ENCODE results near the gene LRTM1. TPM values are rescaled to one million over a fixed set of nuclear protein-coding genes. Genes with fewer than 3 reads are reported as not detected.

LRTM1 gene
- total RNA-seq, 1 experiment from 2014 or later, result not detected

GRCh38 chr3:54962200-54962599 is 34.3 kb upstream of the LRTM1 start:
- CTCF ChIA-PET, result no interaction called here
- POLR2A ChIA-PET, result no interaction called here

More at GRCh38 chr3:54962200-54962599, 34.3 kb upstream of the LRTM1 start:
- Histone ChIP-seq H3K9me3 (ENCODE audit: control insufficient read depth in 1 of 2, insufficient read depth in 1 of 2, low read depth in 1 of 2, low read length in 2 of 2) (peaks cover 0 to 3% of the 10 kb centered on the region in 2 experiments; a peak in 2 of 4 replicates), H3K9me2 (ENCODE audit: insufficient read depth) (no peaks in the 10 kb centered on the region), H3K9ac (ENCODE audit: low read length) (no peak overlapping the region), H3K4me3 (replicated peaks in 1 of 2; ENCODE audit: low read depth in 1 of 2, low read length in 2 of 2) (no peak overlapping the region), H4K20me1 (ENCODE audit: insufficient read depth) (no peaks in the 10 kb centered on the region), H2AFZ (ENCODE audit: low read depth, low read length, poor library complexity, severe bottlenecking) (no peak overlapping the region), H3K4me2 (ENCODE audit: low read length) (no peak overlapping the region), H3K36me3 (ENCODE audit: control insufficient read depth in 1 of 2, insufficient read depth in 2 of 2, low read length in 2 of 2) (no peaks in the 10 kb centered on the region), H3K27me3 (ENCODE audit: insufficient read depth, low read length) (no peaks in the 10 kb centered on the region), H3K4me1 (ENCODE audit: control insufficient read depth in 1 of 2, insufficient read depth in 2 of 2, low read length in 2 of 2) (no peaks in the 10 kb centered on the region), H3K27ac (ENCODE audit: low read depth, low read length) (no peak overlapping the region), H3K79me2 (ENCODE audit: insufficient read depth, low read length) (no peaks in the 10 kb centered on the region)
- TF ChIP-seq YY1 (IDR thresholded peaks at IDR 0.05; ENCODE audit: extremely low read depth, insufficient replicate concordance, low read depth, low read length) (no peak), ZFX (IDR thresholded peaks at IDR 0.05) (no peak), CTCF (IDR thresholded peaks at IDR 0.05 in 2 of 3, conservative IDR thresholded peaks at IDR 0.05 in 1 of 3; ENCODE audit: borderline replicate concordance in 1 of 3, insufficient read depth in 1 of 3, low read depth in 2 of 3, low read length in 2 of 3) (no peak), ATF3 (IDR thresholded peaks at IDR 0.05) (no peak), SRF (IDR thresholded peaks at IDR 0.05; ENCODE audit: low read depth) (no peak), EGR1 (IDR thresholded peaks at IDR 0.05; ENCODE audit: low read depth) (no peak), SP1 (IDR thresholded peaks at IDR 0.05; ENCODE audit: low read depth) (no peak), ELF1 (IDR thresholded peaks at IDR 0.05; ENCODE audit: borderline replicate concordance, low read depth) (no peak), POLR2AphosphoS5 (IDR thresholded peaks at IDR 0.05; ENCODE audit: low read depth, low read length) (no peak)
- BruUV-seq (replicated peaks), result no TSS peak
- ATAC-seq (no peak), DNase-seq (ENCODE audit: low read depth, low spot score) (no peak)
- intact Hi-C loops (cut with micrococcal nuclease), result no loop called here
- RAD21 ChIA-PET (ENCODE audit: low non-redundant PET in 1 of 2, low total read pairs in 2 of 2, uncharacterized antibody in 2 of 2, unreplicated experiment in 2 of 2), result no interaction called here

Data from HCT116 (cell line).